Endothelial cell of umbilical vein (primary cell): ENCODE data around the gene CDKN2B-AS1. TPM values are rescaled to one million over a fixed set of nuclear protein-coding genes. Genes with fewer than 3 reads are reported as not detected.

Source experiments
- BruUV-seq: library from RNA; stranded (reverse); fragments of 400-500 nt; replicated peaks from 2 replicates; lab custom pipeline; 2021; lab: Mats Ljungman, UMichigan
- CTCF ChIA-PET: fragments of 300-600, 350-600 bp; sonication (Branson Sonifier 250); formaldehyde crosslinking; loops from one replicate; lab custom pipeline; 2021; ENCODE audit warnings: antibody characterized with exemption, inconsistent platforms; lab: Charles Lee
- POLR2A ChIA-PET: fragments of 300-600, 350-600 bp; sonication (Branson Sonifier 250); formaldehyde crosslinking; loops from one replicate; lab custom pipeline; 2021; ENCODE audit warnings: antibody characterized with exemption, inconsistent platforms; lab: Charles Lee
- DNase-seq: peaks from one replicate; pipeline ENCODE4 v3.0.0-alpha.2; 2011; ENCODE audit warnings: low read depth, low spot score
- FAIRE-seq: peaks from 2 replicates; lab custom pipeline; 2011; peaks lifted over from hg19 to GRCh38; lab: Jason Lieb, UNC
- H2AFZ ChIP-seq: 2 replicates; pipeline ENCODE4 v1.6.0; 2012; ENCODE audit warnings: low read depth, low read length, control low read depth, inconsistent platforms
- H3K27ac ChIP-seq: 2 replicates; pipeline ENCODE4 v1.5.1; 2011; ENCODE audit warnings: low read depth, mild to moderate bottlenecking, control low read depth, low read length, moderate library complexity; ENCODE audit not compliant: insufficient read depth
- H3K27me3 ChIP-seq, 2 experiments: 2 replicates each; pipeline versions ENCODE4 v1.6.0 to v1.6.1; 2011; ENCODE audit warnings: low read length in 2 of 2, mixed read lengths in 1 of 2; ENCODE audit not compliant: control insufficient read depth in 2 of 2, insufficient read depth in 2 of 2
- H3K36me3 ChIP-seq, 2 experiments: 2 replicates in 1 of 2; 3 replicates in 1 of 2; pipeline ENCODE4 v1.5.1; 2011; ENCODE audit warnings: low read length in 2 of 2, mild to moderate bottlenecking in 1 of 2, moderate library complexity in 1 of 2; ENCODE audit not compliant: control insufficient read depth in 2 of 2, insufficient read depth in 2 of 2; ENCODE audit errors: extremely low read depth in 1 of 2
- H3K4me1 ChIP-seq: 3 replicates; pipeline ENCODE4 v1.5.1; 2011; ENCODE audit warnings: mild to moderate bottlenecking, low read length; ENCODE audit not compliant: control insufficient read depth, insufficient read depth; ENCODE audit errors: extremely low read depth
- H3K4me2 ChIP-seq: 2 replicates; pipeline ENCODE4 v1.6.1; 2011; ENCODE audit warnings: low read length, control low read depth, mixed read lengths; ENCODE audit not compliant: insufficient read depth
- H3K4me3 ChIP-seq, 3 experiments: fragments of 200-600 bp in 1 of 3; sonication (generic), shearing (Covaris generic) in 1 of 3; replicated peaks in 1 of 3; 2 replicates each; pipeline ENCODE4 v1.5.1; 2011 to 2016; ENCODE audit warnings: control low read depth in 3 of 3, low read length in 3 of 3, mild to moderate bottlenecking in 2 of 3, inconsistent platforms in 1 of 3, low read depth in 1 of 3, moderate library complexity in 1 of 3; ENCODE audit not compliant: insufficient read depth in 1 of 3
- H3K79me2 ChIP-seq: 2 replicates; pipeline ENCODE4 v1.6.0; 2012; ENCODE audit warnings: low read length, inconsistent platforms; ENCODE audit not compliant: control insufficient read depth, insufficient read depth
- H3K9ac ChIP-seq: replicated peaks from 2 replicates; pipeline ENCODE3; 2011; ENCODE audit warnings: low read length, control low read depth; ENCODE audit not compliant: insufficient read depth; ENCODE audit errors: extremely low read depth
- H3K9me1 ChIP-seq: replicated peaks from 3 replicates; pipeline ENCODE4 v1.6.0; 2011; ENCODE audit warnings: mild to moderate bottlenecking, low read length; ENCODE audit not compliant: control insufficient read depth, insufficient read depth; ENCODE audit errors: extremely low read depth
- H3K9me3 ChIP-seq: replicated peaks from 2 replicates; pipeline ENCODE4 v1.5.1; 2012; ENCODE audit warnings: low read length, inconsistent platforms; ENCODE audit not compliant: control insufficient read depth, insufficient read depth
- H4K20me1 ChIP-seq: replicated peaks from 2 replicates; pipeline ENCODE3; 2011; ENCODE audit warnings: mild to moderate bottlenecking, low read length; ENCODE audit not compliant: control insufficient read depth, insufficient read depth; ENCODE audit errors: extremely low read depth
- EZH2 ChIP-seq: IDR thresholded peaks from 2 replicates; pipeline ENCODE4 v1.6.1; 2012; ENCODE audit warnings: borderline replicate concordance, low read depth, mild to moderate bottlenecking, moderate library complexity, low read length, inconsistent platforms; ENCODE audit not compliant: severe bottlenecking
- FOS ChIP-seq: IDR thresholded peaks from 2 replicates; pipeline ENCODE4 v1.6.1; 2011; ENCODE audit warnings: mild to moderate bottlenecking, low read length, moderate library complexity, borderline replicate concordance; ENCODE audit not compliant: insufficient read depth
- GATA2 ChIP-seq: IDR thresholded peaks from 2 replicates; pipeline ENCODE4 v1.7.0; 2011; ENCODE audit warnings: low read depth, mild to moderate bottlenecking, moderate library complexity, mixed read lengths, low read length; ENCODE audit not compliant: insufficient read length, insufficient read depth
- JUN ChIP-seq: IDR thresholded peaks from 2 replicates; pipeline ENCODE4 v1.6.1; 2011; ENCODE audit warnings: borderline replicate concordance, low read depth; ENCODE audit not compliant: insufficient read length, insufficient read depth
- MYC ChIP-seq: IDR thresholded peaks from one replicate; pipeline ENCODE4 v1.6.1; 2011; ENCODE audit warnings: mild to moderate bottlenecking, low read depth, low read length
- POLR2A ChIP-seq: IDR thresholded peaks from 2 replicates; pipeline ENCODE4 v1.6.1; 2012; ENCODE audit warnings: low read depth, mild to moderate bottlenecking, control low read depth, low read length
- POLR2AphosphoS5 ChIP-seq: IDR thresholded peaks from 2 replicates; pipeline ENCODE4 v1.6.1; 2012; ENCODE audit warnings: low read depth, mild to moderate bottlenecking, control low read depth, low read length, moderate library complexity; ENCODE audit not compliant: insufficient read depth
- dilution Hi-C: fragments of 300-500 bp; cut with MboI; formaldehyde crosslinking; loops from one replicate; pipeline ENCODE4 v1.15.0; 2019; ENCODE audit warnings: low sequenced_read_pairs; ENCODE audit not compliant: extremely low pct_ligation_motif_present
- intact Hi-C: fragments of 100-400 bp; cut with micrococcal nuclease; formaldehyde crosslinking; loops from one replicate; pipeline ENCODE4 v1.10.0; 2022
- polyA plus RNA-seq, 4 experiments: library from polyadenylated mRNA; depleted of rRNA in 3 of 4; stranded (reverse) in 3 of 4; unstranded in 1 of 4; fragments of >200 nt; gene quantifications; 2 replicates each; pipeline versions ENCODE4 v1.2.1 to v1.2.3, GENCODE V29; 2011 to 2012; ENCODE audit warnings: missing spikeins in 1 of 4
- total RNA-seq: library from RNA; stranded (reverse); gene quantifications from 2 replicates; pipeline ENCODE4 v1.2.3, GENCODE V29; 2021
- TF ChIP-seq, protein P1 (sequence below), 2 donors: IDR thresholded peaks; 1 replicate in 1 of 2; 2 replicates in 1 of 2; pipeline ENCODE4 v1.5.1; 2011; ENCODE audit warnings: low read length in 2 of 2, mild to moderate bottlenecking in 2 of 2, moderate library complexity in 2 of 2, control low read depth in 1 of 2, inconsistent platforms in 1 of 2, low read depth in 1 of 2; ENCODE audit not compliant: insufficient read depth in 1 of 2; ENCODE audit errors: extremely low read depth in 1 of 2
- TF ChIP-seq, protein P2 (sequence below): IDR thresholded peaks from 2 replicates; pipeline ENCODE4 v1.6.1; 2011; ENCODE audit not compliant: insufficient read depth, insufficient read length

The CDKN2B-AS1 gene
- total and polyA plus RNA-seq, 2 donors (not counting 3 experiments of a cell fraction or from before 2014, with no cell fraction given): 0.44 to 1.9 TPM

DNA sequence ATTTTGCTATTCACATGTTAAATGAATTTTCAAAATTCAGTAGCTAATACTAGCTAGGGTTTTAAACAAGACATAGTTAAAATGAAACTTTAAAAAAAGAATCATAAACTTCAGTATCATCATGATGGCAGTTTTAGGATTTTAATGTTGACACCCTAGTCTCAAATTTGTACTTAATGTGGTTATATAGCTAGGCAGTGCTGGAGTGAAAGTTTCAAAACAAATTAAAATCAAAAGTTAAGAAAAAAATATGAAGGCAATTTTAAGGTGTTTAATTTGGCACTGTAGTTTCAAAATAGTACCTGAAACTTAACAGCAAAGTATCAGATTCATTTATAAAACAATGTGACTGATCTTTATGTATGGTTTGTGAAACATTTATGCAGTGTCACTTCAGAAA is 33.8 kb downstream of the CDKN2B-AS1 start:
- Histone ChIP-seq H3K27ac (no peak overlapping the region), H4K20me1 (no peaks in the 10 kb centered on the region), H3K9ac (no peak overlapping the region), H3K4me1 (peaks cover 12% of the 10 kb centered on the region), H3K4me2 (no peak overlapping the region), H2AFZ (no peak overlapping the region), H3K79me2 (no peaks in the 10 kb centered on the region), H3K4me3 (no peak overlapping the region), H3K27me3 (peaks cover 0 to 2% of the 10 kb centered on the region in 2 experiments), H3K9me1 (no peaks in the 10 kb centered on the region), H3K36me3 (no peaks in the 10 kb centered on the region), H3K9me3 (no peaks in the 10 kb centered on the region)
- TF ChIP-seq POLR2A (no peak), EZH2 (no peak), GATA2 (no peak), MYC (no peak), FOS (no peak), POLR2AphosphoS5 (no peak), JUN (no peak)
- TF ChIP-seq, protein P1, sequence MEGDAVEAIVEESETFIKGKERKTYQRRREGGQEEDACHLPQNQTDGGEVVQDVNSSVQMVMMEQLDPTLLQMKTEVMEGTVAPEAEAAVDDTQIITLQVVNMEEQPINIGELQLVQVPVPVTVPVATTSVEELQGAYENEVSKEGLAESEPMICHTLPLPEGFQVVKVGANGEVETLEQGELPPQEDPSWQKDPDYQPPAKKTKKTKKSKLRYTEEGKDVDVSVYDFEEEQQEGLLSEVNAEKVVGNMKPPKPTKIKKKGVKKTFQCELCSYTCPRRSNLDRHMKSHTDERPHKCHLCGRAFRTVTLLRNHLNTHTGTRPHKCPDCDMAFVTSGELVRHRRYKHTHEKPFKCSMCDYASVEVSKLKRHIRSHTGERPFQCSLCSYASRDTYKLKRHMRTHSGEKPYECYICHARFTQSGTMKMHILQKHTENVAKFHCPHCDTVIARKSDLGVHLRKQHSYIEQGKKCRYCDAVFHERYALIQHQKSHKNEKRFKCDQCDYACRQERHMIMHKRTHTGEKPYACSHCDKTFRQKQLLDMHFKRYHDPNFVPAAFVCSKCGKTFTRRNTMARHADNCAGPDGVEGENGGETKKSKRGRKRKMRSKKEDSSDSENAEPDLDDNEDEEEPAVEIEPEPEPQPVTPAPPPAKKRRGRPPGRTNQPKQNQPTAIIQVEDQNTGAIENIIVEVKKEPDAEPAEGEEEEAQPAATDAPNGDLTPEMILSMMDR (IDR thresholded peaks at IDR 0.05; ENCODE audit: extremely low read depth in 1 of 2, insufficient read depth in 1 of 2, low read depth in 1 of 2, low read length in 2 of 2): no peak
- TF ChIP-seq, protein P2, sequence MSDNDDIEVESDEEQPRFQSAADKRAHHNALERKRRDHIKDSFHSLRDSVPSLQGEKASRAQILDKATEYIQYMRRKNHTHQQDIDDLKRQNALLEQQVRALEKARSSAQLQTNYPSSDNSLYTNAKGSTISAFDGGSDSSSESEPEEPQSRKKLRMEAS: no peak
- intact Hi-C loops (no loop called here), dilution Hi-C loops (no loop called here)
- BruUV-seq: no TSS peak
- DNase-seq (no peak), FAIRE-seq (peak; percentile 70)
- CTCF ChIA-PET: interaction anchor here (0.9 to 4.0 kb wide), 2 partner anchors 215 kb away, joined by 3 to 20 read pairs; no protein-coding TSS in a partner anchor
- POLR2A ChIA-PET: no interaction called here
